OCI-LY3 (cell line): ENCODE results near the gene ATOH7.

Source experiments
- H2AFZ ChIP-seq: fragments of 200-600, 300-600 bp; shearing (Covaris generic); 2 replicates; pipeline ENCODE4 v1.6.0; 2014; ENCODE audit warnings: antibody characterized with exemption, low read depth, low read length
- H3K27ac ChIP-seq: fragments of 200-600, 300-600 bp; sonication (generic); 2 replicates; pipeline ENCODE4 v1.5.1; 2014; ENCODE audit warnings: mild to moderate bottlenecking, low read length, moderate library complexity, mixed read lengths
- H3K27me3 ChIP-seq: fragments of 200-600, 300-600 bp; sonication (generic); 2 replicates; pipeline ENCODE4 v1.6.1; 2014; ENCODE audit warnings: low read depth, low read length, mixed read lengths
- H3K36me3 ChIP-seq: fragments of 200-600, 300-600 bp; sonication (generic); replicated peaks from 2 replicates; pipeline ENCODE3; 2014; ENCODE audit warnings: low read depth, low read length, mixed read lengths
- H3K4me1 ChIP-seq: fragments of 300-600, 200-600 bp; sonication (generic); 2 replicates; pipeline ENCODE4 v1.6.1; 2014; ENCODE audit warnings: low read length, mixed read lengths
- H3K4me2 ChIP-seq: fragments of 200-600, 300-600 bp; sonication (generic); 2 replicates; pipeline ENCODE4 v1.6.1; 2014; ENCODE audit warnings: low read length, mixed read lengths
- H3K4me3 ChIP-seq: fragments of 300-600, 200-600 bp; sonication (generic); 2 replicates; pipeline ENCODE4 v1.5.1; 2014; ENCODE audit warnings: antibody characterized with exemption, mild to moderate bottlenecking, low read length, moderate library complexity
- H3K79me2 ChIP-seq: fragments of 300-600, 200-600 bp; shearing (Covaris generic); 2 replicates; pipeline ENCODE4 v1.6.1; 2014; ENCODE audit warnings: mild to moderate bottlenecking, low read length, mixed read lengths
- H3K9ac ChIP-seq: fragments of 300-600, 200-600 bp; shearing (Covaris generic); 2 replicates; pipeline ENCODE4 v1.6.0; 2014; ENCODE audit warnings: mild to moderate bottlenecking, low read length, moderate library complexity
- H3K9me3 ChIP-seq: fragments of 200-600, 300-600 bp; shearing (Covaris generic); 2 replicates; pipeline ENCODE4 v1.6.1; 2014; ENCODE audit warnings: low read length, mixed read lengths; ENCODE audit not compliant: insufficient read depth
- H4K20me1 ChIP-seq: fragments of 200-600, 300-600 bp; sonication (generic); 2 replicates; pipeline ENCODE4 v1.6.1; 2016; ENCODE audit warnings: low read length, mixed read lengths; ENCODE audit not compliant: insufficient read depth
- EZH2phosphoT487 ChIP-seq: fragments of 200-600 bp; shearing (Covaris generic); IDR thresholded peaks from 2 replicates; pipeline ENCODE4 v1.6.1; 2018; ENCODE audit warnings: antibody characterized with exemption, mixed run types, low read depth
- TF ChIP-seq, protein P1 (sequence below): fragments of 200-600, 300-600 bp; sonication (generic); IDR thresholded peaks from 2 replicates; pipeline ENCODE4 v1.5.1; 2014; ENCODE audit warnings: antibody characterized with exemption, low read length, low read depth

ATOH7 gene

DNA sequence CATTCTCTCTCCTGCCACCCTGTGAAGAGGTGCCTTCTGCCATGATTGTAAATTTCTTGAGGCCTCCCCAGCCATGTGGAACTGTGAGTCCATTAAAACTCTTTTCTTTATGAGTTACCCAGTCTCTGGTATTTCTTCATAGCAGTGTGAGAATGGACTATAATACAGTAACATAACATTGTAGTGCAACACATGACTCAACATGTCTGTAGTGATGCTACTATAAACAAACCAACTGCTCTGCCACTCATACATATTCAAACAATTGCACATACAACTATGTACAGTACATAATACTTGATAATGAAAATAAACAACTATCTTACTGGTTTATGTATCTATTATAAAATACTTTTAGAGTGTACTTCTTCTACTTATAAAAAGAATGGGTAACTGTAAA is 7.1 kb downstream of the ATOH7 start:
- Histone ChIP-seq H3K4me2 (no peak overlapping the region), H3K9me3 (no peaks in the 10 kb centered on the region), H3K79me2 (no peaks in the 10 kb centered on the region), H3K9ac (no peak overlapping the region), H3K27me3 (no peaks in the 10 kb centered on the region), H3K4me3 (no peak overlapping the region), H3K4me1 (no peaks in the 10 kb centered on the region), H2AFZ (no peak overlapping the region), H3K27ac (no peak overlapping the region), H3K36me3 (no peaks in the 10 kb centered on the region), H4K20me1 (no peaks in the 10 kb centered on the region)
- TF ChIP-seq, protein P1, sequence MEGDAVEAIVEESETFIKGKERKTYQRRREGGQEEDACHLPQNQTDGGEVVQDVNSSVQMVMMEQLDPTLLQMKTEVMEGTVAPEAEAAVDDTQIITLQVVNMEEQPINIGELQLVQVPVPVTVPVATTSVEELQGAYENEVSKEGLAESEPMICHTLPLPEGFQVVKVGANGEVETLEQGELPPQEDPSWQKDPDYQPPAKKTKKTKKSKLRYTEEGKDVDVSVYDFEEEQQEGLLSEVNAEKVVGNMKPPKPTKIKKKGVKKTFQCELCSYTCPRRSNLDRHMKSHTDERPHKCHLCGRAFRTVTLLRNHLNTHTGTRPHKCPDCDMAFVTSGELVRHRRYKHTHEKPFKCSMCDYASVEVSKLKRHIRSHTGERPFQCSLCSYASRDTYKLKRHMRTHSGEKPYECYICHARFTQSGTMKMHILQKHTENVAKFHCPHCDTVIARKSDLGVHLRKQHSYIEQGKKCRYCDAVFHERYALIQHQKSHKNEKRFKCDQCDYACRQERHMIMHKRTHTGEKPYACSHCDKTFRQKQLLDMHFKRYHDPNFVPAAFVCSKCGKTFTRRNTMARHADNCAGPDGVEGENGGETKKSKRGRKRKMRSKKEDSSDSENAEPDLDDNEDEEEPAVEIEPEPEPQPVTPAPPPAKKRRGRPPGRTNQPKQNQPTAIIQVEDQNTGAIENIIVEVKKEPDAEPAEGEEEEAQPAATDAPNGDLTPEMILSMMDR: no peak
- TF ChIP-seq EZH2phosphoT487: no peak

DNA sequence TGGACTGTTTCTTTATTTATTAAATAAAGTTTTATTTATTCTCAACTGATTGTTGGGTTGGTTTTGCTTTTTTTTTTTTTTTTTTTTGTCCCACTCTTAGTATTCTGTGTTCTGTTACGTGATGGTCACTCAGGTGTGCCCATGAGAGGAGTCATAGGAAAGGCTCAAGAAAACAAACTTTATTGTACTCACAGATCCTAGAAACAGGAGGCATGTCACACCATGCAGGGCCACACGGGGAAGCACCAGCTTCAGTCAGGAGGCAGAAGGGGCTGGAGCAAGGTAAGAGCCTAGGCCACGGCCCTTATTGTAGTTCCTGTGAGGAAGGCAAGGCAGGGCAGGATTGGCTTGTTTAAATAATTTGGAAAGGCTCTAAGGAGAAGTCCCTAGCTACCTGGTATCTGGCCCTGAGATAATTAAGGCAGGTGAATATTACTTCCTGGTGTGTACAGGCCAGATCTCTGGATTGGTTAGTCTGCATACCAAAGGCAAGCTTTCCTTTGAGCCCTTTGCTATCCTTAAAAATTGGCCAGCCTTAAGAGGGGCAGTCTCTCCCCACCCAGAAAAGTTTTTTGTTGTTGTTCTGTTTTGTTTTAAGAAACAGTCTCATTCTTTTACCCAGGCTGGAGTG is 8.3 kb downstream of the ATOH7 start:
- Histone ChIP-seq H3K27me3 (no peaks in the 10 kb centered on the region), H3K36me3 (no peaks in the 10 kb centered on the region), H4K20me1 (no peaks in the 10 kb centered on the region), H3K4me1 (peaks cover 5% of the 10 kb centered on the region; the same call in 1 of the 2 replicates), H2AFZ (no peak overlapping the region), H3K4me3 (no peak overlapping the region), H3K9me3 (no peaks in the 10 kb centered on the region), H3K9ac (no peak overlapping the region), H3K27ac (no peak overlapping the region), H3K4me2 (no peak overlapping the region), H3K79me2 (no peaks in the 10 kb centered on the region)
- TF ChIP-seq, protein P1: no peak
- TF ChIP-seq EZH2phosphoT487: no peak

DNA sequence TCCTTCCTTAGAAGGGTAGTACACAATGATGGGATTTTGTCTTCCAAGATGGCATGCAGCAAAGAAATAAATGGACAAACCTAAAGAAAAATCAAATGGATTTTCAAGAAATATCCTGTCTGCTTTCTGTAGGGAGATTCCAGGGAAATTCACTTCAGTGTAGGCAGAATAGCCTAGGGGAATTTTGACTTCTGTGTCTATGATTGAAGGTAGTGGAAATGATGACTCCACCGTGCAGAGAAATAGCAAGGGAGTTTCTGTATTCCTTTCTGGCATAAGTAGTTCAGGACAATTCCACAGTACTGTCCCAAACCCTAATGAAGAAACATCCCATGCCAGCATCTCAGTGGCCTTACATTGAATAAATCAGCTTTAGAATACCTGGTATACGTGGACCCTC is 9.5 kb downstream of the ATOH7 start:
- H3K9me3 ChIP-seq: no peaks in the 10 kb centered on the region
- H4K20me1 ChIP-seq: no peaks in the 10 kb centered on the region
- H3K27me3 ChIP-seq: no peaks in the 10 kb centered on the region
- TF ChIP-seq, protein P1: no peak
- no peak for TF ChIP-seq EZH2phosphoT487
- H3K36me3 ChIP-seq: no peaks in the 10 kb centered on the region
- no peak overlapping the region for H3K9ac ChIP-seq
- no peak overlapping the region for H3K27ac ChIP-seq
- peaks cover 5% of the 10 kb centered on the region; the same call in 1 of the 2 replicates for H3K4me1 ChIP-seq
- H2AFZ ChIP-seq: no peak overlapping the region
- no peak overlapping the region for H3K4me2 ChIP-seq
- H3K4me3 ChIP-seq: no peak overlapping the region
- no peaks in the 10 kb centered on the region for H3K79me2 ChIP-seq

DNA sequence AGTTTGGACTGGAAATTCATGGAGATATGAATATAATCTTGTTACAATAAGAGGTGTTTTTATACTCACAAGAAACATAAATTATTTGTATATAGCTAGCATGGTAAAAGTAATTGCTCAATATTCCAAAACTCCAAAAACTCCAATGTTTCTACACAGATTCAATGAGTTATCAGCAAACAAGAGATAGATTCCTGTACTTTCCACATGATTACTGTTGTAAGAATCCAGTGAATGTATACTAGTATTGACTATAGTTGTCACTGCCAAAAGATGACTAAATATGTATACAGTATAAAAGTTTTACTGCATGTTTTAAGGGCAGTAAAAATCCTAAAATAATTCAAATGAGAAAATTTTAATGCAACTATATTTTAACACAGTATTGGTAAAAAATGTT is 10.7 kb downstream of the ATOH7 start:
- Histone ChIP-seq H3K27me3 (no peaks in the 10 kb centered on the region), H3K4me3 (no peak overlapping the region), H3K36me3 (no peaks in the 10 kb centered on the region), H2AFZ (no peak overlapping the region), H3K4me1 (peaks cover 5% of the 10 kb centered on the region; the same call in 1 of the 2 replicates), H3K27ac (no peak overlapping the region), H4K20me1 (no peaks in the 10 kb centered on the region), H3K4me2 (no peak overlapping the region), H3K9ac (no peak overlapping the region), H3K9me3 (no peaks in the 10 kb centered on the region), H3K79me2 (no peaks in the 10 kb centered on the region)
- TF ChIP-seq, protein P1: no peak
- no peak for TF ChIP-seq EZH2phosphoT487
